SU-DHL-6 (cell line): Measurements from ENCODE around the gene MED6.

ENCODE experiments used
- CTCF ChIP-seq: fragments of 200-600 bp; sonication (generic); IDR thresholded peaks from one replicate; pipeline ENCODE4 v1.5.1; 2017; ENCODE audit warnings: antibody characterized with exemption, mild to moderate bottlenecking, low read length, moderate library complexity; ENCODE audit not compliant: insufficient read depth, poor library complexity, severe bottlenecking
- EZH2phosphoT487 ChIP-seq: fragments of 200-600 bp; sonication (generic), shearing (Covaris generic); conservative IDR thresholded peaks from 2 replicates; pipeline ENCODE4 v1.6.1; 2018; ENCODE audit warnings: mild to moderate bottlenecking, antibody characterized with exemption, low read length, moderate library complexity, mixed read lengths

GRCh38 chr14:70576891-70577290 is 23.6 kb downstream of the MED6 start:
- TF ChIP-seq CTCF (no peak), EZH2phosphoT487 (no peak)
